Fibroblast of upper back skin (primary cell): ENCODE results near the gene CTAGE9.
A peak's percentile ranks its signal among the peaks of the same experiment; 100 is the strongest.
"Not testable (repeated sequence)": the region's sequence is repeated elsewhere in the genome, so short reads cannot be mapped to it uniquely, and the experiment has no call there.

Source experiments
- DNase-seq: peaks from one replicate; pipeline ENCODE4 v3.0.0-alpha.2; 2013

The CTAGE9 gene

DNA sequence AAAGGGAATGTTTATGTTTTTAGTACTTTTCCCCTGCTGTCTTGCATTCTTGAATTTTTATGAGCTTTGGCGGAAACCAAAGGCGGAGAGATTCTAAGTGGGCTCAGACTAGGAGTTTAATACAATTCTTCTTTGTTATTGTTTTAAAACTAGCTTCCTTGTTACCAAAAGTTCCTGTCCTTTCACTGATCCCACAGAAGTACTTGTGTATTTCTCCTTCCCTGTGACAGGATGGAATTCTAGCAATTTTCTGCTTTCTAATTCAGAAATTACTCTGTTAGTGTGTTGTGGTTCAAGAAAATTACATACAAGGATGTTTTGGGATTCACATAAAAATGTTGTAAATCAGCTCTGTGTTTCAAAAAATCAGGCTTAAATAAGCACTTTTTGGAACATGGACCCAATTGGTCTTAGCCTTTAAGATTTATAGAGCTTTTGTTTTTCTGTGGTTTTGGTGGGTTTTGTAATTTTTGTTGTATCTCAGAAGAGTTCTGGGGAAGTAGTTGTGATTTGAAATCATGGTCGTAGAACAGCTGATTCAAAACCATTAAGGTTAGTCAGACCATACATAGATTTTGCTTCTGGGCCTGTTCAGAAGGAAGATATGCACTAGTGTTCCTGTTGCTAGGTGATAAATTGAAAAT, 17.6 kb upstream of the CTAGE9 start:
- DNase-seq = peak; percentile 58

DNA sequence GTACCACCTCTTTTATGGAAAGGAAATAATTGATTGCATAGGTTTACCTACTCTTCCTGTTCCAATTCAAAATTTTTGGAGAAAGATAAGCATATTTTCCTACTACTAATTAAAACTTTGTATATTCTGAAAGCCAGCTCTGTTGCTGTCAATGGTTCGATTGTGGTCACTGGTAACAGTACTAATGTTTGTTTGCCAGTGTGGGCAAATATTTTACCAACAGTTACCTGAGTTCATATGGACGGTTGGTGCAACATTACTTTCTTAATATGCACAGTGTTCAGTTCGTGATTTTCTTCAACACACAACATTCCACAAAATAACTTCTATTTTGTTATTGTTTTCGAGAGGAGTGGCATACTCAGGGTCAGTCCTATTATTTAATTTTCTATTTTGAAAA, 17.1 kb upstream of the CTAGE9 start:
- DNase-seq = no peak

DNA sequence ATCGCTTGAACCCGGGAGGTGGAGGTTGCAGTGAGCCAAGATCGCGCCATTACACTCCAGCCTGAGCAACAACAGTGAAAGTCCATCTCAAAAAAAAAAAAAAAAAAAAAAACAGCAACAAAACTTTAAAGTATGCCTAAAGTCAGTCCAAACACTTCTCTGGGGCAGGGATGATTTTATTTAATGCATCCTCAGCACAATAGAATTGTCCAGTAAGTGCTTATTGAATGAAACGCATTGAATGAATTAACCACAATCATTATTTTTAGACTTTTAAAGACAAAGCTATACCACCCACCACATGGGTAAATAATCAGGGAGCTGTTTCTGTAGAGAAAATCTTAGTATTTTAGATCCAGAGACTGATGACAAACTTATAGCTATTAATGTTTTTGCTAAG, 16.6 kb upstream of the CTAGE9 start:
- DNase-seq = no peak

- DNase-seq = no peak
Observed at GRCh38 chr6:131724114-131724513, 13.3 kb upstream of the CTAGE9 start.

DNA sequence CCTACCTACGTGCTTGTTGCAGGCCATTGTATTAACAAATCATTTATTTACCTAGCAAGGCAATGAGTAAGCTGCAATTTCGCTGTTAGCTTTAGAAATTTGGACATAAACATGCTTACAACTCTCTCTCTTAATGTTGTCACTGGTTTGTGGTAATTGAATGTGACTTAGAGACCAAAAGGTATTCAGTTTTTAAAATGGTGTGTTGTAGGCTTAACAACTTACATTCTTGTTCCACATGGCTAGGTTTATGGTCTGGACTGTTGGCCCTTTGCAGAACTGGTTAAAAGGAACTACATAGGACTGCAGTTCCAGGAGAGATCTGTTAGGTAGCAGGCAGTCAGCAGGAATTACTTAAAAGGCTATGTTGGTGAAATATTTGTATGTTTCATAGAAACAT, 10.3 kb upstream of the CTAGE9 start:
- no peak for DNase-seq

DNA sequence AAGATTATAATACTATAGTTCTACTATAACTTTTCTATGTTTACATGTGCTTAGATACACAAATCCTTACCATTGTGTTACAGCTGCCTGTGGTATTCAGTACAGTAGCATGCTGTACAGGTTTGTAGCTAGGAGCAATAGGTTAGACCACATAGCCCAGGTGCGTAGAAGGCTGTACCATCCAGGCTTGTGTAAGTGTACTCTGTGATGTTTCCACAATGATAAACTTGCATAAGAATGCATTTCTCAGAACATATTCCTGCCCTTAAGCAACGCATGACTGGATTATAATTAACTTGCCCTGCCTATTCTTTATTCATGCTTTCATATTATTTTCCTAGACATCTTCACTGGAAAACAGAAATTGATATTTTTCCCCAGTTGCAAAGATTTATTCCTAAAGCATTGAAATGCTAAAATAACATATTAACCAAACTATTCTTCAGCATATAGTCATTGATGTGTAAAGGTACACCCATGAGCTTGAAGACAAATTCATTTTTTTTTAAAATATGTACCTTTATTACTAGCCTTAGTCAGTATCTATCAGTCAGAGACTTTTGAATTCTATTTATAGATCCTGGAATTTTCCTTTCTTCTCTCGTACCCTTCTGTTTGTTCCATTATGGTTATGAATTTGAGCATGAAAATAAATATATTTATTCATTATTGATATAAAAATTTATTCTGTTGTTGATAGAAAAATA, 7.2 kb upstream of the CTAGE9 start:
- DNase-seq = no peak

DNA sequence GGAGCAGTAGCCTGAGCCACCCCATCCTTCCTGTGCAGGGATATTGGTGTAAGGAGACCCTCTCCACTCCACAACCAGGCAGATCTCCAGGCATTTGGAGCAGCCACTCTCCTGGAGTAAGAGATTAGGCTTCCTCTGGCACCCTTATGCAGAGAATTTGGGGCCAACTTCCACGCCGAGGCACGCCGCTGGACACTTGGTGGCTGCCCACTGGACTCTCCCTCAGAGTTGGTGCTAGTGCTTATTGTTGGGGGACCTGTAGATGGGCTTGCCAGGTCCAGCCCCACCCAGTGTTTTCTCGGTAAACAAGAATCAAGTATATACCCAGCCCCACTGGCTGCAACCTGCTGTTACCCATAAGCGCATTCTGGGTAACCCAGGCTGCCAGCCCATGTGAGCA, 4.8 kb upstream of the CTAGE9 start:
- not testable (repeated sequence) for DNase-seq

DNA sequence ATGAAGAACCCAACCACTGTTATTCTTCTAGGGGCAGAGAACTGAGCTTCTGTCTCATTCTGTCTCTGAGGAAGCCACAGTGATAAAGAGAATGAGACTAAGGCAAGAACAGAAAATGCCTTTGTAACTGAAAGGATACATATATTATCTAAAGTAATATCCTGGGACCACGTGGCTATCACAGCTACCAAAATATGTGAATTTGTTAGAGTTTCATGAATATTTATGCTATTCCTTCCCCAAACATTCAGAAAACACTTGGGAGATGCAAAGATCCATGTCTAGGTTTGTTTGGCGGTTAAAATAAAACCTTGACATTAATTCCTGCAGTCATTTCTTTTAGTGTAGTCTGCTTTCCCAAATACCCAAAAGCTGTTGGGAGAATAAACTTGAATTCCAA, 6.9 kb downstream of the CTAGE9 start:
- DNase-seq = not testable (repeated sequence)

DNA sequence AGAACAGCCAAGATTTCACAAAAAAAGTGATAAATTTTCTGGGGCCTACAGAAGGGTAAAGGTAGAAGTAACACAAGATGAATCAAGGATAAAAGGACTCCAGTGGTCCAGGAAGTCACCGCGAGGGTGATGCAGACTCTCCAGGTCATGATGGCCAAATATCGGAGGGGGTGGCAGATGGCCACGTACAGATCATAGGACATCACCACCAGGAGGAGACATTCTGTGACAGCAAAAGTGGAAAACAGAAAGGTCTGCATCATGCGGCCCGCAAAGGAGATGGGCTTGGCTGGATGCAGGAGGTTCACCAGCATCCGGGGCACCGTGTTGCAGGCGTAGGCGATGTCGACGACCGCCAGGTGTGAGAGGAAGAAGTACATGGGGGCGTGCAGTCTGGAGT, 10.0 kb downstream of the CTAGE9 start:
- not testable (repeated sequence) for DNase-seq

DNA sequence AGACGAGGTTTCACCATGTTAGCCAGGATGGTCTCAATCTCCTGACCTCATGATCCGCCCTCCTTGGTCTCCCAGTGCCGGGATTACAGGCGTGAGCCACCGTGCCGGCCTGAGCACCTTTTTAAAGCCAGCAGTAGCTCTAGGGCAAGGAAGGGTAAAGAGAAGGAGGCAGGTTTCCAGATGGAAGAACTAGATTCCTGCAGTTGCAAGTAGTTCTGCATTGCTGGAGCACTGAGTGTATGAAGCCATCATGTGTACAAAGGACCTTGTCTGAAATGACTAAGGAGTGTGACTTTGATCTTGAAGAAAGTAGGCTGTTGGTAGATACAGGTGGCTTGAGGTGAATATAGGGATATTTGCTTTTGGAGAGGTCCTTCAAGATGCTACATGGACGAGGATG, 13.9 kb downstream of the CTAGE9 start:
- DNase-seq = no peak

DNA sequence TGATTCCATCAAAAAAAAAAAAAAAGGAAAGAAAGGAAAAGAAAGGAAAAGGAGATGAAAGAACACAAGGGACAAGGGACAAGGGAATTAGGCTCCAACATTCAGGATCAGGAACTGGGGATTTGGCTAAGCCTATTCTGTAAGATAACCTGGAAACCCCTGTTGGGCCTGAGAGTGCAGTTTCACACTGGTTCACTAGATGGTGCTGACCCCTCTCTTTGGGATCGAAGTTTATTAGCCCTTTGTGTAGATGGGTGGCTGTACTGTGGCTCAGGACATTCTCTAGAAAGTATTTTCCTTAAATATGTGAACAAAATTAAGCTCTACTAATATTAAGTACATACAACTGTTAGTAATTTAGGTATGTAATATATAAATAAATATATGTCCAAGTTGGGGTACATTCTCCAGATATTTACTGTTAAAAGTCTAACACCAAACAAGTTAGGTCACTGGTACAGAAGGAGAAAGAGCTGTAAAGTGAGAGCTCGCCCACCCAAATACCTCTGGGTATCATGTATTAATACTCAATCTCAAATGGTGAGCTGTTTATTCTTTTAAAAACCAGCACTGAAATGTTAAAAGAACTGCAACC, 15.9 kb downstream of the CTAGE9 start:
- peak; percentile 76 for DNase-seq

- no peak for DNase-seq
Observed at GRCh38 chr6:131693384-131693783, 17.4 kb downstream of the CTAGE9 start.

GRCh38 chr6:131692589-131692988, 18.2 kb downstream of the CTAGE9 start:
- no peak for DNase-seq

- no peak for DNase-seq
Observed at GRCh38 chr6:131692031-131692430, 18.8 kb downstream of the CTAGE9 start.

DNA sequence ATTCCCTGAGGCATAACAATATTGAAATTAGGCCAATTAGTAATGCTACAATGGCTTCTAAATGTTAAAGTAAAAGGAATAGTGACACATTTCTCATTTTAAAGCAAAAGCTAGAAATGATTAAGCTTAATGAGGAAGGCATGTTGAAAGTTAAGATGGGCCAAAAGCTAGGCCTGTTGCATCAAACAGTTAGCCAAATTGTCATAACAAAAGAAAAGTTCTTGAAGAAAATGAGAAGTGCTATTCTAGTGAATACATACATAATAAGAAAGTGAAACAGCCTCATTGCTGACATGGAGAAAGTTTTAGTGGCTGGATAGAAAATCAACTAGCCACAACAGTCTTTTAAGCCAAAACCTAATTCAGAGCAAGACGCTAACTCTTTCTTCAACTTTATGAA, 22.5 kb downstream of the CTAGE9 start:
- no peak for DNase-seq

- no peak for DNase-seq
Observed at GRCh38 chr6:131687022-131687421, 23.8 kb downstream of the CTAGE9 start.

DNA sequence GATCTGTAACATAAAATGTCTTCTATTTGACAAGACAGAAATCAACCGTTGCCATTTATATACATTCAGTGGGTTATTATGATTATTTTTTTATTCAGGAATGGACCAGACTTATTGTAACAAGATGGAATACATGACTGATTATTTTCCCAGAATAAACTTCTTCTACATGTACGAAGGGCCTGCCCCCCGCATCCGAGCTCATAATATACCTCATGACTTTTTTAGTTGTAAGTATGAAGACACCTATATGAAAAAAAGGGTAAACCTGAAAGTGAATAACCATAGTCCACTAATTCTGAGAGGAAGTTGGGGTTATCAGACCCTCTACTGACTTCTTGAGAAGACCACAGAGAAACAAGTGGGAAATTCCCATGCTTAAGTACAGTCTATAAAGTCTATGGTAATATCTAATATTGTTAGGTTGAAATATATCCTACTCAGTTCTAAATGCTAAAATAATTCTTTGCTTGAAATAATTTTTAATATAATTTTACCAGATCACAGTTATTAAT, 25.5 kb downstream of the CTAGE9 start:
- DNase-seq = no peak

GRCh38 chr6:131683479-131683878, 27.3 kb downstream of the CTAGE9 start:
- DNase-seq = no peak

GRCh38 chr6:131682442-131682841, 28.4 kb downstream of the CTAGE9 start:
- DNase-seq = no peak

DNA sequence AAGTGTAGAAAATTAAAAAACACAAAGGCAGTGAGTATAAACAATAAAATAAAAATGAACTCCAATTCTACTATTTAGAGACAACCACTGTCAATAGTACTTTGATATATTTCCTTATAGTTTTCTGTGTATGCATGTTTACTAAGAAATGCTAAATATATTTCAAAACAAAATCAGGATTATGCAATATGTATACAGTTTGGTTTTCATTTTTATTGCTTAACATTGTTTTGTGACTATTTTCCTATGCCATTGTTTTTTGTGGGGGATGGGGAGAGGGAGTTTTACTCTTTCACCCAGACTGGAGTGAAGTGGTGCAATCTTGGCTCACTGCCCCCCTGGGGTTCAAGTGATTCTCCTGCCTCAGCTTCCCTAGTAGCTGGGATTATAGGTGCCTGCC, 29.2 kb downstream of the CTAGE9 start:
- no peak for DNase-seq

DNA sequence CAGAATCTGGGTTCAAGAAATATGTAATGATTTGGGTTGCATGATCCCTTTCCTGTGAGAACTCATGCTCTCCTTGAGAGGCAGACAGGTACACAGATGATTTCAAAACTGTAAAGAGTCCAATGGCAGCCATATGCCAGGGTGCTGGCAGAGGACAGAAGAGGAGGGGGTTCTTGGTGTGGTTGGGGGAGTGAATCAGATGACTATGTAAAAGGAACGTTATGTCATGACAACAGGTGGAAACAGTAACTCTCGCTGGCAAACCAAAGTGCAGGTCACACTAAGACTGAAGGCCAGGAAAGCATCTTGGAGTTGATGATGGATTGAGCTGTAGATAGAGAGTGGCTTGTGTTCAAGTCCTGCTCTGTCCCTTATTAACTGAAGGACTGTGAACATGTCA, 29.9 kb downstream of the CTAGE9 start:
- DNase-seq = no peak

GRCh38 chr6:131678442-131678841, 32.4 kb downstream of the CTAGE9 start:
- DNase-seq = no peak

DNA sequence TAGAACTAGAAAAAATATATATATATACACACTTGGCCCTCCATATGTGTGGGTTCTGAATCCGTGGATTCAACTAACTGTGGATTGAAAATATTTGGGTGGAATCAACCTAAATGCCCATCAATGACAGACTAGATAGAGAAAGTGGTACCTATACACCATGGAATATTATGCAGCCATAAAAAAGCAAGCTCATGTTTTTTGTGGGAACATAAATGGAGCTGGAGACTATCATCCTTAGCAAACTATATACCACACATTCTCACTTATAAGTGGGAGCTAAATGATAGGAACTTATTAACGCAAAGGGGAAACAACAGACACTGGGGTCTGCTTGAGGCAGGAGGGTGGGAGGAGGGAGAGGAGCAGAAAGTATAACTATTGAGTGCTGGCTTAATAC, 37.6 kb downstream of the CTAGE9 start:
- no peak for DNase-seq

DNA sequence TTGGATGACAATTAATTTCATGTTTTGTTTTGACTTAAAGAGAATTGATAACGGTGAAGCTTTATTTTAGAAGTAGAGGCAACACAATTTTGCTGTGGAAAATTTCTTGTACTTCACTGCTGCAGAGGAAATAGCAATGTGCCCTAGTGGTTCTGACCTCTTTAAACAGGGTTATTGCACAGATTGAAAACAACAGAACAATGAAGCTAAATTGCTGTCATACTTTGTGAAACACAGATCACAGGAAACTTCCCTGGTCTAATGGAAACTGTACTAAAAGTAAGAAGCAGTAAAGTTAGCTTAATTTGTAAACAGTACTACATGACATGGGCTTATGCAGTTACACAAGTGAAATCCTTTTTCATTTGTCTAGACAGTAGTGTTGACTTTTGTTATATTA, 40.9 kb downstream of the CTAGE9 start:
- DNase-seq = no peak
